K562 (cell line): ENCODE data around the gene RBPJ. TPM values are rescaled to one million over a fixed set of nuclear protein-coding genes. Genes with fewer than 3 reads are reported as not detected.

ENCODE experiments used
- ATAC-seq: fragments of 200-7000 bp; cut with Tn5 transposase; 3 replicates; pipeline ENCODE4 v1.9.1; 2020; ENCODE audit warnings: moderate library complexity
- BruUV-seq: library from RNA; stranded (reverse); fragments of 400-500 nt; replicated peaks from 2 replicates; lab custom pipeline; 2021; lab: Mats Ljungman, UMichigan
- CTCF ChIA-PET: fragments of 300-600 bp; formaldehyde crosslinking; extraction: SDS; loops from one replicate; lab custom pipeline; 2021; ENCODE audit warnings: low intra/inter-chr PET ratio; lab: Yijun Ruan, JAX
- POLR2A ChIA-PET: fragments of 300-600, 350-650 bp; sonication (Branson Sonifier 250); formaldehyde crosslinking; extraction: SDS; loops from one replicate; lab custom pipeline; 2021; ENCODE audit warnings: antibody characterized with exemption, inconsistent platforms; lab: Yijun Ruan, JAX
- DNase-seq, 4 experiments: peaks; one replicate each; pipeline versions ENCODE4 v3.0.0 to v3.0.0-alpha.2; 2011 to 2018; ENCODE audit warnings: low spot score in 3 of 4, mixed read lengths in 3 of 4; ENCODE audit errors: extremely low read depth in 1 of 4
- FAIRE-seq: peaks from 2 replicates; lab custom pipeline; 2011; peaks lifted over from hg19 to GRCh38; lab: Jason Lieb, UNC
- H2AFZ ChIP-seq: 2 replicates; pipeline ENCODE4 v1.6.0; 2011; ENCODE audit warnings: low read depth, low read length, control low read depth, inconsistent platforms
- H3K27ac ChIP-seq: fragments of 200-600 bp; 3 replicates; pipeline ENCODE4 v1.8.0; 2011; ENCODE audit warnings: low read depth, mild to moderate bottlenecking, control low read depth, inconsistent platforms, low read length, moderate library complexity, mixed read lengths; ENCODE audit errors: extremely low read depth
- H3K27me3 ChIP-seq, 2 experiments: fragments of 300-600 bp in 1 of 2; 2 replicates in 1 of 2; 3 replicates in 1 of 2; pipeline versions ENCODE4 v1.6.0 to v1.8.0; 2011; ENCODE audit warnings: inconsistent platforms in 2 of 2, low read length in 2 of 2, mild to moderate bottlenecking in 1 of 2, mixed read lengths in 1 of 2, moderate library complexity in 1 of 2; ENCODE audit not compliant: control insufficient read depth in 2 of 2, insufficient read depth in 2 of 2
- H3K36me3 ChIP-seq: fragments of 300-600 bp; 3 replicates; pipeline ENCODE4 v1.8.0; 2011; ENCODE audit warnings: mild to moderate bottlenecking, low read length, inconsistent platforms; ENCODE audit not compliant: control insufficient read depth, insufficient read depth
- H3K4me1 ChIP-seq, 2 experiments: fragments of 200-600 bp in 1 of 2; replicated peaks in 1 of 2; 2 replicates in 1 of 2; 3 replicates in 1 of 2; pipeline versions ENCODE4 v1.5.1 to v1.8.0; 2011; ENCODE audit warnings: inconsistent platforms in 2 of 2, low read length in 2 of 2, mild to moderate bottlenecking in 1 of 2, mixed read lengths in 1 of 2, moderate library complexity in 1 of 2; ENCODE audit not compliant: control insufficient read depth in 2 of 2, insufficient read depth in 2 of 2
- H3K4me2 ChIP-seq: 2 replicates; pipeline ENCODE4 v1.6.1; 2011; ENCODE audit warnings: low read length, control low read depth, inconsistent platforms, mixed read lengths; ENCODE audit not compliant: insufficient read depth
- H3K4me3 ChIP-seq: fragments of 200-600 bp; sonication (generic), shearing (Covaris generic); 2 replicates; pipeline ENCODE4 v1.5.1; 2016; ENCODE audit warnings: control low read depth, inconsistent platforms
- H3K79me2 ChIP-seq: fragments of 200-600 bp; 3 replicates; pipeline ENCODE4 v1.8.0; 2011; ENCODE audit warnings: low read length, inconsistent platforms; ENCODE audit not compliant: control insufficient read depth, insufficient read depth
- H3K9ac ChIP-seq, 2 experiments: 2 replicates each; pipeline versions ENCODE4 v1.6.0 to v1.6.1; 2011; ENCODE audit warnings: low read depth in 2 of 2, low read length in 2 of 2, control low read depth in 1 of 2, inconsistent platforms in 1 of 2, mild to moderate bottlenecking in 1 of 2, mixed read lengths in 1 of 2; ENCODE audit not compliant: insufficient read depth in 1 of 2
- H3K9me1 ChIP-seq: one replicate; pipeline ENCODE4 v1.6.0; 2011; ENCODE audit warnings: inconsistent platforms, mild to moderate bottlenecking, low read length, moderate library complexity; ENCODE audit not compliant: control insufficient read depth, insufficient read depth
- H3K9me3 ChIP-seq: replicated peaks from 2 replicates; pipeline ENCODE4 v1.5.1; 2011; ENCODE audit warnings: low read depth, low read length, inconsistent platforms; ENCODE audit not compliant: control insufficient read depth, insufficient read depth
- H4K20me1 ChIP-seq: replicated peaks from 2 replicates; pipeline ENCODE4 v1.6.1; 2011; ENCODE audit warnings: low read length, inconsistent platforms, mixed read lengths; ENCODE audit not compliant: control insufficient read depth, insufficient read depth
- BACH1 ChIP-seq: fragments of 200-800 bp; sonication (Bioruptor generic); IDR thresholded peaks from 2 replicates; pipeline ENCODE4 v1.6.1; 2016; ENCODE audit warnings: missing genetic modification characterization, missing compliant biosample characterization
- EWSR1 ChIP-seq: fragments of 450-650 bp; IDR thresholded peaks from 2 replicates; pipeline ENCODE4 v1.6.1; 2018; ENCODE audit warnings: borderline replicate concordance, mild to moderate bottlenecking, low read depth, moderate library complexity; ENCODE audit not compliant: partially characterized antibody
- FIP1L1 ChIP-seq: fragments of 200-400 bp; formaldehyde crosslinking; IDR thresholded peaks from 2 replicates; pipeline ENCODE4 v1.6.1; 2018; ENCODE audit warnings: mild to moderate bottlenecking, low read depth, low read length; ENCODE audit not compliant: poor library complexity, severe bottlenecking
- GTF2F1 ChIP-seq: IDR thresholded peaks from 2 replicates; pipeline ENCODE4 v1.6.1; 2011; ENCODE audit warnings: low read depth, low read length, improper control_type of control experiment
- HIVEP1 ChIP-seq: fragments of 250-450 bp; sonication (Bioruptor Pico); IDR thresholded peaks from 2 replicates; pipeline ENCODE4 v1.4.0; 2020; ENCODE audit warnings: mild to moderate bottlenecking
- MLX ChIP-seq, 2 experiments: fragments of 450-650 bp in 1 of 2; sonication (generic) in 1 of 2; formaldehyde crosslinking; conservative IDR thresholded peaks; 2 replicates each; pipeline versions ENCODE4 v1.4.0 to v1.8.1; 2020 to 2022; ENCODE audit warnings: mild to moderate bottlenecking in 1 of 2, missing genetic modification reagents in 1 of 2
- RBFOX2 ChIP-seq: fragments of 200-400 bp; formaldehyde crosslinking; IDR thresholded peaks from 2 replicates; pipeline ENCODE4 v1.6.1; 2017; ENCODE audit warnings: low read depth, mild to moderate bottlenecking, low read length, moderate library complexity
- TFE3 ChIP-seq: fragments of 450-650 bp; formaldehyde crosslinking; IDR thresholded peaks from 2 replicates; pipeline ENCODE4 v1.4.0; 2020; ENCODE audit warnings: mild to moderate bottlenecking, mixed read lengths
- ZNF232 ChIP-seq: sonication (generic); formaldehyde crosslinking; IDR thresholded peaks from 2 replicates; pipeline ENCODE4 v1.8.0; 2022; ENCODE audit warnings: mild to moderate bottlenecking, missing genetic modification reagents
- ZNF277 ChIP-seq: fragments of 250-450 bp; sonication (Bioruptor Pico); IDR thresholded peaks from 2 replicates; pipeline ENCODE4 v1.8.0; 2022; ENCODE audit warnings: inconsistent platforms, mild to moderate bottlenecking, moderate library complexity, borderline replicate concordance
- ZNF3 ChIP-seq: fragments of 250-450 bp; sonication (Bioruptor Pico); IDR thresholded peaks from 2 replicates; pipeline ENCODE4 v1.5.0; 2021; ENCODE audit warnings: mild to moderate bottlenecking, moderate library complexity
- ZNF766 ChIP-seq: fragments of 200-800 bp; sonication (Bioruptor generic); conservative IDR thresholded peaks from 2 replicates; pipeline ENCODE4 v1.6.1; 2016; ENCODE audit warnings: missing genetic modification characterization, missing compliant biosample characterization
- WGBS: fragments of 100-300 bp; shearing (Covaris generic); methylation state at CpG from one replicate; pipeline ENCODE4 v1.1.6; 2016; ENCODE audit warnings: low coverage, mixed read lengths; ENCODE audit not compliant: insufficient coverage; ENCODE audit errors: missing lambda C conversion rate; 5-methylcytosine and 5-hydroxymethylcytosine counted together
- in situ Hi-C: fragments of 300-500 bp; cut with MboI; formaldehyde crosslinking; loops from 4 replicates; pipeline ENCODE4 v1.15.0; 2018; ENCODE audit warnings: inconsistent platforms, mixed read lengths
- intact Hi-C: fragments of 100-400 bp; cut with micrococcal nuclease; formaldehyde crosslinking; loops from 2 replicates; pipeline ENCODE4 v1.14.2; 2022
- polyA plus RNA-seq, 8 experiments: library from polyadenylated mRNA; depleted of rRNA in 4 of 8; stranded (reverse) in 5 of 8; unstranded in 3 of 8; fragments of >200 nt; fragmentation: Nextera tagmentation in 2 of 8; fragmentation: Illumina TruSeq in 1 of 8; extraction: Ambion mirVana in 2 of 8; extraction: Trizol in 1 of 8; gene quantifications; 2 replicates each; pipeline versions ENCODE4 v1.2.1 to v1.2.3, GENCODE V29; 2011 to 2014; ENCODE audit warnings: inconsistent platforms in 1 of 8, missing spikeins in 1 of 8
- total RNA-seq, 7 experiments: library from RNA; depleted of rRNA in 6 of 7; stranded (reverse); fragments of >200 nt in 6 of 7; fragmentation: Illumina TruSeq in 2 of 7; extraction: Trizol in 2 of 7; gene quantifications; 2 replicates each; pipeline versions ENCODE4 v1.2.1 to v1.2.3, GENCODE V29; 2011 to 2021; ENCODE audit warnings: low replicate concordance in 1 of 7

RBPJ gene
- total and polyA plus RNA-seq, 9 of the 15 experiments (the other 6 are each of a cell fraction or from before 2014, with no cell fraction given), result 17.2 to 49.4 (median 33.8) TPM

- DNase-seq (no peak), ATAC-seq (no peak), FAIRE-seq (no peak)
- H3K36me3 ChIP-seq, result no peaks in the 10 kb centered on the region
- no peak overlapping the region for H2AFZ ChIP-seq
- no peak overlapping the region for H3K4me2 ChIP-seq
- peaks cover 37% of the 10 kb centered on the region; the same call in 2 of the 3 replicates for H3K79me2 ChIP-seq
- no TSS peak for BruUV-seq
- no peak overlapping the region for H3K27ac ChIP-seq
- TF ChIP-seq BACH1, result no peak
- no peak for TF ChIP-seq ZNF766
- TF ChIP-seq HIVEP1, result no peak
- no peak for TF ChIP-seq MLX (CRISPR knock-in tag; conservative IDR thresholded peaks at IDR 0.05)
- no peak for TF ChIP-seq EWSR1
- TF ChIP-seq RBFOX2, result no peak
- TF ChIP-seq FIP1L1, result no peak
- TF ChIP-seq ZNF232 (CRISPR knock-in tag), result no peak
- no peak for TF ChIP-seq ZNF3 (CRISPR knock-in tag)
- TF ChIP-seq TFE3 (CRISPR knock-in tag), result no peak
- TF ChIP-seq ZNF277, result no peak
- TF ChIP-seq GTF2F1, result no peak
- no peak overlapping the region for H3K9ac ChIP-seq
- WGBS, result 39% methylated on average over 2 of the region's 2 CpGs
- H3K4me1 ChIP-seq, result no peaks in the 10 kb centered on the region
- H3K9me1 ChIP-seq, result no peaks in the 10 kb centered on the region
- no peak overlapping the region for H3K4me3 ChIP-seq
- in situ Hi-C loops (no loop called here), intact Hi-C loops (no loop called here)
- no peaks in the 10 kb centered on the region; the same call in 1 of the 2 replicates for H4K20me1 ChIP-seq
- H3K27me3 ChIP-seq, result no peaks in the 10 kb centered on the region
- ChIA-PET POLR2A (interaction anchor here (1.6 kb wide), 1 partner anchor 16 kb away, joined by 4 read pairs; no protein-coding TSS in a partner anchor), CTCF (interaction anchor here (0.8 kb wide), 1 partner anchor 30 kb away, joined by 3 read pairs; no protein-coding TSS in a partner anchor)
- H3K9me3 ChIP-seq, result no peaks in the 10 kb centered on the region
Observed at GRCh38 chr4:26380740-26381139, 59.9 kb downstream of the RBPJ start.
